SK-N-MC (cell line): Measurements from ENCODE around the gene RPL35A.
A peak's percentile ranks its signal among the peaks of the same experiment; 100 is the strongest.

Experiments used
- EZH2 ChIP-seq: fragments of 200-600 bp; sonication (generic); IDR thresholded peaks from one replicate; pipeline ENCODE4 v1.6.1; 2017; ENCODE audit warnings: antibody characterized with exemption
- POLR2AphosphoS5 ChIP-seq: IDR thresholded peaks from 2 replicates; pipeline ENCODE4 v1.6.1; 2012; ENCODE audit warnings: mild to moderate bottlenecking, low read depth, low read length, borderline replicate concordance

DNA sequence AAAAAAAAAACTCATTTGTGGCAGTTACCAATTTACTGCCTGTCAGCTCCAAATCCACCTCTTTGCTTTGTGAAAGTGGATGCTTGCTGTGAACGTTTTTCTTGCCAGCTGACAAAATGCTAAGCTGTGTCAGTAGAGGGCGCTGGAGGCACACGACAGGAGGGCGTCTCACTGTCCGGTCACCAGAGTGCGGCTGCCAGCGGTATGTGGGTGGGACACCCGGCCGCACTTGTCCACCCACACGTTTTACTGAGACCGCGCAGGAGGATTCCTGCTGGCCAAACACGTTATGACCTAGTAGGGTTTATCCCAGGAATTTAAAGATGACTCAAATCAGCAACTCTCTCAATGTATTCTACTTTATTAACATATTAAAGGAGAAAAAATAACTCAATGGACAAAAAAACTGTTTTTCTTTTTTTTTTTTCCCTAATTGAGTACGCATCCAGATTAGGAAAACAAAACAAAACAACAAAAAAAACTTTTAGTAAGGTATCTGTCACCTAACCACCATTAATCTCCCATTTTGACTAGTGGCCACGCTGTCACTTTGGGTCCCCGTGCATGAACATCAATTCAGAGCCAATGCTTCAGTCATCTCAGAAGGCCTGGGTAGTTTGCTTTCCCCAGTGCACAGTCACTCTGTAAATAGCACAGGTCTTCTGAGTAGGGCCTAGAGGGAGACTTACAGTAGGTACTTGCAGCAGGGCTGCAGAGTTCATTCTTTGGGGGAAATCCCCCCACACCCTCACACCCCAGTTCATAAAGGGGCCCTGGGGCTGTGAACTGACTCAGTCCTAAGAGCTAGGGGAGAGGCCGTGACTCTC, 43.8 kb upstream of the RPL35A start:
- TF ChIP-seq EZH2 (no peak), POLR2AphosphoS5 (0 out of 2 replicates have a peak, but pooled peaks have one; percentile 18)
